COLO829 (cell line): ENCODE measurements around the gene NXN.
"Not testable (repeated sequence)": the region's sequence is repeated elsewhere in the genome, so short reads cannot be mapped to it uniquely, and the experiment has no call there.

Experiments
- DNase-seq: peaks from one replicate; pipeline ENCODE4 v3.0.0; 2012; ENCODE audit warnings: low spot score

Gene NXN

GRCh38 chr17:887551-888209 is 91.9 kb downstream of the NXN start:
- DNase-seq = no peak

DNA sequence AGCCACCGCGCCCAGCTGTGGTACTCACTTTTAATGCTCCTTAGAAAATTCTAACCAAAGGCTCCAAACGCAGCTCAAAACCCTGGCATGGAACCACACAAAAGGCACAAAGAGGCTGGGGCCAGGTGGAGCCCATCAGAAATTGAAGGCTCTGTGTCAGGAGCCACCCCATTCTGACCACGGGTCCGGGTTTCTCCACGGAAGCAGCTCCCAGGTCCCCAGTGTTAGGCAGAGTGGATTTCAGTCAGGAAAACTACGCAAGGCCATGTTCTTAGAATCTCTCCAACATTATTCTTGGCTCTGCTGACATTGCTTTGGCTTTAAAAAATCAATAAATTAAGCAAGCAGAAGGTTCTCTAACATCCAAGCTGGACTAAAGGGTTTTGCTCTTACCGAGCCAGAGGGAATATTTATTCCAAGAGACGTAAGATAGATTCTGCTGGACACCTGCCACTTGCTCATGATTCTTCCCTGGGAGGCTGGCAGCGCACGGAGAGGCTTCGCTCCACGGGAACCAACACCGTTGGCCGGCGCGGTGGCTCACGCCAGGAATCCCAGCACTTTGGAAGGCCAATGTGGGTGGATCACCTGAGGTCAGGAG is 93.5 kb downstream of the NXN start:
- DNase-seq = no peak

DNA sequence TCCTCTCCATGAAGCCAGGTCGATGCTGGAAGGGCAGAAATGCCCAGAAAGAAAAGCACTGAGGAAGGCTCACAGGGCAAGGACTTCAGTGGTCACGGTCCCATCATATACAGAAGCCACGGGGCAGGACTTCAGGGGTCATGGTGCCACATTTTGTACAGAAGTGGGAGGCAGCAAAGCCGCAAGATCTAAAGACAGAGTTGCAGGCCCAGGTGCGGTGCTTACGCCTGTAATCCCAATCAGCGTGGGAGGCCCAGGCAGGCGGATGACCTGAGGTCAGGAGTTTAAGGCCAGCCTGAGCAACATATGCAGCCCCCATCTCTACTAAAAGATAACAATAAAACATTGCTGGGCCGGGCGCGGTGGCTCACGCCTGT is 96.0 kb downstream of the NXN start:
- no peak for DNase-seq

DNA sequence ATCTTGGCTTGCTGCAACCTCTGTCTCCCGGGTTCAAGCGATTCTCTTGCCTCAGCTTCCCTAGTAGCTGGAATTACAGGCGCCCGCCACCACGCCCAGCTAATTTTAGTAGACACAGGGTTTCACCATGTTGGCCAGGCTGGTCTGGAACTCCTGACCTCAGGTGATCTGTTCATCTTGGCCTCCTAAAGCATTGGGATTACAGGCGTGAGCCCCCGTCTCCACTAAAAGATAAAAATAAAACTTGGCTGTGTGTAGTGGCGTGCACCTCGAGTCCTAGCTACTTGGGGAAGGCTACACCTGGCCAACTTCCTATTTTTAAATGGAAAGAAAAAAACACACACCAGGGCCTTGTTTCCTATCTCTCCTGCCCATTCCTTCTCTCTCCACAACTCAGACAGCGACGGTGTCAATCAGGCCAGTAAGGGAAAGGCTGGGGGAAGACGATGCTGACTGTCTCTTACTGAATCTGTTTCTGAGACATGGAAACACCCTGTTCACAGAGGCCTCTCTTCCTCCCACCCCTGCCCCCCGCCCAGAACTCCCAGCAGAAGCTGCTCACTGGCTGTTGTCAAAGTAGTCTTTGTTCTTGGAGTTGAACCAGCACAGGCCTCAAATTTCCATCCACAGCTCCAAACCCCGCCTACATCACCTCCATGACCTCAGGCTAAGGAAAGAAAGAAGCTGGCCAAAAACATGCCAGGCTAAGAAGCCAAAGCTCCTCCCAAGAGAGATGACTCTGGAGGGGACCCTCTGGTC is 96.6 kb downstream of the NXN start:
- peak; percentile 91 for DNase-seq

GRCh38 chr17:881778-882177 is 97.8 kb downstream of the NXN start:
- no peak for DNase-seq

DNA sequence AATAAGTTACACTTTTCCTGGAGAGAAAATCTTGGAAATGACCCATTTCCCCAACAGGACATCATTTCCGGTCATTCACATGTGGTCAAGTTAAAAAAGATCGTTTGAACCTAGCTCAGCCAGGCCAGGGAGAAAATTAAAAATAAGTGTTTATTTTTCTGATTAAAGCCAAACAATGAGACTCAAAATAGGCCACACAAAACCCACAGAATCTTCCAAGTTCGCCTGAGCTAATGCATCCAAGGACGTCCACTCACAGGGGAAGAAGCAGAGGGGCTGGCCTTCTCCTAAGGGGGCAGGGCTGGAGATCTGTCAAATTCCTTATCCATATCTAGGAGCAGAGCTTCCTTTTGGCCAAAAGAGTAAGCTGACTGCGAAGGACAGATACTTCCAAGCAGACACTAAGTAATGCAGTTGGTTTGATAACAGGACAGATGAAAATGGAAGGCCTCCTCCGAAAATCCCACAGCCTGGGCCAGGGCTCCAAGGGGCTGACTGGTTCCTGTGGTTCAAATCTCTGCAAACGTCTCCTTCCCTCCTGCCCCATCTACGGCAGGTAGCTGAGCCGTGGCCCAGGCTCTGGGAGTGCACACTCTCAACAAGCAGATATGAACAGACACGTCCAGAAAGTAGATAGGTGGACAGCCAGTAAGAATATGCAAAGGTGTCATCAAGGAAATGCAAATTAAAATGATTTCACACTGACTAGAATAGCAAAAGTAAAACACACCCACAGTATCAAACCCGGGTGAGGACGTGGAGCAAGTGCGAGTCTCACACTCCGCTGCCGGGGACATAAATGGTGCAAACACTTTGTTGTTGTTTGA is 98.9 kb downstream of the NXN start:
- no peak for DNase-seq

DNA sequence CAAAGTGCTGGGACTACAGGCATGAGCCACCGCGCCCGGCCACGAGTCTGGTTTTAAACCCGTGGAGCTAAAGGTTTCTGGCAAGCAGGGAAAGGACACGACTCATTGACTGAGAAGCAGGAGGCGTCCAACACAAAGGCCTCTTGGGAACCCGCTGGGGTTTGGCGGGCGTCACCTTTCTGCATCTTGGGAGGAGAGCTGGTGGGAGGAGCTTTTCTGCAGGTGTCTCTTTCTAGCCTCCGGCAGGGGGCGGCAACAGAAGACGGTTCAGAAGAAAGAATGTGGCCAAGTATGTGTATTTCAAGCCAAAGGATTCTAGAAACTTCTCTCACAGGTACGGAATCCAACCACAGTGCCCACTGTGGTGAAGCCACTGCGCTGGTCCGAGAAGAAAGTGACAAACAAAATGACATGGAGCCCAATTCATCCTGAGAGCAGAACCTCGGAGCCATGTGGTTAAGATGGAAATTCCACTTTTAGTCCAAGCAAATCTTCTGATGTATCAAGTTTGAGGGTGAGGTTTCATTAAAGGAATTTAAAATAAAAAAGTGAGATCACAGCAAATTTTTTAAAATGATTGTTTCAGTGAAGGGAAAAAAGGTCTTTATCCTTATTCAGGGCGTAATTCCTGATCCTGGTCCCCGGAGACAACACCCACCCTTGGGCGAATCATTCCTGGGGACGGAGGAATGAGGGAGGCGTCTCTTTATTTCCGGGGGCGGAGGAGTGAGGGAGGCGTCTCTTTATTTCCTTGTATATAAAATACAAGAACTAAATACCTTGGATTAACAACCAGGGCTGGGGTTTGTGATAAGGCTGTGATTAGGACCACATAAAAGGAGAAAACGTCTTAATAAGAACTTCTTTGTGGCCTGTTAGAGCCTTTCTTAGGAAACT is 99.8 kb downstream of the NXN start:
- DNase-seq = peak; percentile 77

GRCh38 chr17:877630-878029 is 101.9 kb downstream of the NXN start:
- no peak for DNase-seq

DNA sequence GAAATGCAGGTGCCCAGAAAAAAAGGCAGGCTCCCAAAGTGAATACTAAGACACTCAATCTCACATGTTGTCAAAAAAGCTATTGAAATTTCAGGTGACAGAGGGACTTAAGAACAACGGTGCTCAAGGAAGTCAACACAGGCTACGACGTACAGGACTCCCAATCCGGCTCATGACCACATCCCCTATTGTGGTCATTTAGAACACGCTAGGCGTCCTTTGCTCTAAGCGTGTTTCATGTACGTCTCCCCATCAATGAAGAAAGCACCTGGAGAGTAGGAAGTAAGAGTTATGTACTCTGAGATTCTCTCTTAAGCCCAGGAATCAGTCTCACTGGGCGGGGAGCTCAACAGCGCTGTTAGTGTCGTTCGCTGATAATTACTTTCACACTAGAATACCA is 103.3 kb downstream of the NXN start:
- no peak for DNase-seq

DNA sequence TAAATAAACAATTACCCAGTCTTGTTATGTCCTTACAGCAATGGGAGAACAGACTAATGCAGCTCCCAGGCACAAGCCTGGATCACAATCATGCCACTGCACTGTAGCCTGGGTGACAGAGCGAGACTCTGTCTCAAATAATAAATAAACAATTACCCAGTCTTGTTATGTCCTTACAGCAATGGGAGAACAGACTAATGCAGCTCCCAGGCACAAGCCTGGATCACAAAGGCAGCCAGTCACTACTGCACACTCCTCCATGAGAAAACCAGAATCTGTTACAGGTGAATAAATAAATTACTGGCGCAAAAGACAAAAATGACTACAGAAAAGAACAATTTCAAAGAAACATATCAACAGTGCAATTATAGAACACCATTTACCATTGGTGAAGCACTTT is 105.0 kb downstream of the NXN start:
- DNase-seq = not testable (repeated sequence)

DNA sequence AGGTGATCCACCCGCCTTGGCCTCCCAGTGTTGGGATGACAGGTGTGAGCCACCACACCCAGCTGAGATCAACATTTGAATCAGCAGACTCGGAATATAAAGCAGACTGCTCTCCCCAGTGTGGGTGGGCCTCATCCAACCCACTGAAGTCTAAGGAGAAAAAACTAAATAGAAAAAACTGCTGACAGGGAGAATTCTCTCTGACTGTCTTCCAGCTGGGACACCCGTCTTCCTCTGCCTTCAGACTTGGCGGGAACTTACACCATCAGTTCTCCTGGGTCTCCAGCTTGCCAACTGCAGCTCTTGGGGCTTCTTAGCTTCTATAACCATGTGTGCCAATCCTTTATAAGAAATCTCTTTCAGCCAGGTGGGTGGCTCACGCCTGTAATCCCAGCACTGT is 106.7 kb downstream of the NXN start:
- no peak for DNase-seq

DNA sequence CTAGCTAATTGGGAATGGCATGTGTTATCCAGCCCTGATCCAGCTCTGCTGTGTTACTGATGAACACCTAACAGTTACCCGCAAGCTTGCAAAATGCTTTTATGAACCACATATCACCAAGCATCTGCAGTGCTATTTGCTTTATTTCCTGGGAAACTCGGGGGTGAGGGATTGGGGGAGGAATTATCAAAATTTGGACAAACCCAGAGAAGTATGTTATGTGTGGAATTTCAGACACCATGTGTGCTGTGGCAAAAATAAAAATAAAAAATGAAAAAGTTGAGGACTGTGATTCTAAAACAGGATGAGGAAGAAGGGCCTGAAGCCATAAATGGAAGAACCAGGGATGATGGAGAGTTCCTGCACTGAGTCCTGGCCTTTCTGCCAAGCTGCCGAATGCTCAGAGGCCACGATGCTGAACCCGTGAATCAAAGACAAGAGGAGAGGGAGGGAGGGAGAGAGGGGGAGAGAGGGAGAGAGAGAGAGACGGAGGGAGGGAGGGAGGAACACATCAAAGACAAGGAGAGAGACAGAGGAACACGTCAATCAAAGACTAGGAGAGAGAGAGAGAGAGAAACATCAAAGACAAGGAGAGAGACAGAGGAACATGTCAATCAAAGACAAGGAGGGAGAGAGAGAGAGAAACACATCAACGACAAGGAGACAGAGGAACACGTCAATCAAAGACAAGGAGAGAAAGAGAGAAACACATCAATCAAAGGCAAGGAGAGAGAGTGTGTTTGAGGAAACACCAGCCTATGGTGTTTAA is 107.6 kb downstream of the NXN start:
- DNase-seq = no peak

DNA sequence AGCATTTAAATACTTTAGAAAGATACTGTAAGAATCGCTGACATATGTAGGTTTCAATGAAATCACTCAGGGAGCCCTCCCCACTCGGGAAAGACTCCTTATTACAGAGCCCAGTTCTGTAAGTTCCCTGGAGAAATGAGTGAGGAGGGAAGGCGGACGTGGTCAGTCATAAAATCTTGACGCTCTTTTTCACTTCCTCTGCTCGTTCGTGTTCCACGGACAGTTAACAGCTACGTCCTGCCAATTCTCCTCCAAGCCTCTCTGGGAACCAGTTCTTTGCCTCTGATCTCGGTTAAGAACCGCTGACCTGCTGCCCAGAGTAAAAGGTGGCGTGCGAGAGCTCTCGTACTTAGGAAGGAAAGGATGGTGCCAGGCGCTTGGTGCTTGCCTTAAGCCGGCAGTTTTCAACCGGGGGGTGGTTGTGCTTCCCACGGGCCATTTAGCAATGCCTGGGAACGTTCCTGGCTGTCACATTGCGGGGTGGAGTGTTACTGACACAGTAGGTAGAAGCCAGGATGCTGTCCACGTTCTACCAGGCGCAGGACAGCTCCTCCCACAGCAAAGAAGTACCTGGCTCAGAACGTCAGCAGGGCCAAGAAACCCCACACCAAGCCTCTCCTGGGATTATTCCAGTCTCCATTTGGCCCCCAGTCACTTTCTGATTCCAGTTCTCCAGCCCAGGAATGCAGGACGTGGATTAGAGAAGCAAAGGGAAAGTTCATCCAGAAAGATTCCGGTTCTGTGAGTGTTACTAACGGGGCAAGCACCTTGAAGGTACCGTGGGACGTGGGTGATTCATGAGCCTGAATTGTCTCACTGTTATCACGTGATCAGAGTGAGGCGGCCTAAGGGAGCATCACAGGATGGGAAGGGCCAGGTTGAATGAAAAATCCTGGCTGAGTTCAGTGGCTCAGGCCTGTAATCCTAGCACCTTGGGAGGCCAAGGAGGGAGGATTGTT is 109.7 kb downstream of the NXN start:
- DNase-seq = no peak

DNA sequence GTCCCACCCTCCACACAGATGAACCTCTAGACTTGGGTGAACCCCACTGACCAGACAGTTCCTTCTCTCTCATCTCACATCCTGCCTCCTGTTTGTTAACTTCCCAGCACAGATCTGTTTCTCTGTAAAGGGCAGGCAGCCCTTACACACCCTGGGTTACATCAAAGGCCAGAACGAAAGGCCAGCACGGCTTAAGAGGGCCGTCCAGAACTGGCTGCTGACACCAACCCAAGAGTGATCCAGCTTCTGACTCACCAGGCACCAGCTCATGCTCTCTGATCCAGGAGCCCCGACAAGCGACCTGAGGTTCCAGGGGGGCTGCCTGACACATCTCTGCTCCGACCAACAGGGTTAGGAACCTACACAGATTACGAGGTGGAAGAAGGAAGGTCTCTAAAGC is 110.5 kb downstream of the NXN start:
- no peak for DNase-seq

GRCh38 chr17:867896-868489 is 111.6 kb downstream of the NXN start:
- no peak for DNase-seq

DNA sequence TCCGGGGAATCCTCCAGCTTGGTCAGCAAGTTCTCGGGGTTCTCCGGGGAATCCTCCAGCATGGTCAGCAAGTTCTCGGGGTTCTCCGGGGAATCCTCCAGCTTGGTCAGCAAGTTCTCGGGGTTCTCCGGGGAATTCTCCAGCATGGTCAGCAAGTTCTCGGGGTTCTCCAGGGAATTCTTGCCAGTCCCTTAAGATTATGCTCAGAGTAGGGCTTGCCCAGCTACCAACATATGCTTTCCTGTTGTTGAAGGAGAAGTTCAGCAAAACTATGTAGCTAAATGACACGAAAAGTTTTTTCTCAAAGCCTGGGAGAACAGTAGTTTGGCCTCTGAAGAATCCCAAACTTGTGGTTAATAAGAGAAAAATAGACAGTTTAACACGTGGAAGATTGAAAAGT is 112.3 kb downstream of the NXN start:
- not testable (repeated sequence) for DNase-seq

GRCh38 chr17:866568-867103 is 112.9 kb downstream of the NXN start:
- DNase-seq = no peak

DNA sequence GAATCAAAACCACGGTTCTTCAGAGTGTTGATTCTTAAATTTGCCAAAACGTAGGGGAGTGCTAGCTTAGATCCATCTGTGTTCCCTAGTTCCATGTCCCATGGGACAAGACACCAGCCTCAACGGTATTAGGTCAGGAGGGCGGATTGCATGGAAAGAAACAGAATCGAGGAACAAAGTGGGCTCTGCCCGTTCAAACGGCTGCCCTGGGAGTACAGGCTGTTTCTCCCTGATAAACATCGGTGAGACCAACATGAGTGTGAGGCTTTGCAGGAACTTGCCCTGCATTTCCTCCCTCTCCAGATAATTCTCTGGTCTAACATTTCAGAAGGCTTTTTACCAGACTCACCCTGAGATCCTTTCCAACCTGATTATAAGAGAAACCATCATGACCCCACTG is 115.3 kb downstream of the NXN start:
- no peak for DNase-seq

DNA sequence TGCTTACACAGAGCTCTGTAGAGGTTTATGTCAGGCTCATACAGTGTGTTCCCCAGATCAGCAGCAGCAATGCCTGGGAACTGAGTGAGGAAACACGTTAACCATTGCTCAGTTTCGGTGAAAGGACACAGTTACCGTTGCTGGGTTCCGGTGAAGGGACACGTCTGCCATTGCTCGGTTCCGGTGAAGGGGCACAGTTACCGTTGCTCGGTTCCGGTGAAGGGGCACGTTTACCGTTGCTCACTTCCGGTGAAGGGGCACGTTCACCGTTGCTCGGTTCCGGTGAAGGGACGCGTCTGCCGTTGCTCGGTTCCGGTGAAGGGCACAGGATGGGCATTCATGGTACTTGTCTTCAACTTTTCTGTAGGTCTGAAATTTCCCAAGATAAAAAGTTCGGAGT is 115.7 kb downstream of the NXN start:
- DNase-seq = no peak
